Activated naive CD8-positive, alpha-beta T cell treated with anti-CD3 and anti-CD28 coated beads for 36 hours (primary cell): ENCODE data around the gene PDPK1. TPM values are rescaled to one million over a fixed set of nuclear protein-coding genes. Genes with fewer than 3 reads are reported as not detected.
"Not testable (repeated sequence)": the region's sequence is repeated elsewhere in the genome, so short reads cannot be mapped to it uniquely, and the experiment has no call there.

Experiments used
- DNase-seq: peaks from one replicate; pipeline ENCODE4 v3.0.0; 2021
- H3K27ac Mint-ChIP-seq: one replicate; pipeline ENCODE4 v1.8.0; 2022; ENCODE audit warnings: mild to moderate bottlenecking, moderate library complexity, mixed read lengths
- H3K27me3 Mint-ChIP-seq: one replicate; pipeline ENCODE4 v1.8.0; 2022; ENCODE audit warnings: mild to moderate bottlenecking, mixed read lengths
- H3K36me3 Mint-ChIP-seq: one replicate; pipeline ENCODE4 v1.8.0; 2021; ENCODE audit warnings: mild to moderate bottlenecking, mixed read lengths
- H3K4me1 Mint-ChIP-seq: one replicate; pipeline ENCODE4 v1.8.0; 2021; ENCODE audit warnings: mixed read lengths
- H3K4me3 Mint-ChIP-seq: one replicate; pipeline ENCODE4 v1.8.0; 2022; ENCODE audit warnings: mild to moderate bottlenecking, moderate library complexity, mixed read lengths
- H3K9me3 Mint-ChIP-seq: one replicate; pipeline ENCODE4 v1.8.0; 2022; ENCODE audit warnings: mixed read lengths
- total RNA-seq, 2 experiments: library from RNA; stranded (reverse); gene quantifications; one replicate each; pipeline ENCODE4 v1.2.3, GENCODE V29; 2021

The PDPK1 gene
- total RNA-seq, 2 experiments from 2014 or later, result 36.5 to 42.2 TPM

DNA sequence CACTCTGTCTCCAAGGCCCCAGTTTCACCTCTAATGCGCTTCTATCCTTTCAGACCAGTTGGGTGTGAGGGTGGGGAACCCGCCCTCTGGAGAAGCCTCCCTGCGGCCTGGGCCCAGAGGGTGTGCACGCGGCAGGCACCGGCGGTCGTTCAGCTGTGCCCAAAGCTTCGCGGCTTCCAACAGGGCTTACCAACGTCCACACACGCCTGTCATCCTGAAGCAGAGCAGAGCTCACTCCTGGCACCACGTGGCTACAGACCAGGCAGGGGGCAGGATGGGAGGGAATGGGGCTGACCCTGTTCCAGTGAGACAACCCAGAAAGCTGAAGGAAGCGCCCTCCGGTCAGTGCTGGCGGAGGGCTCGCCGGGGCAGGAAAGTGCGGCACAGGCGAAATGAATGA is 81.1 kb downstream of the PDPK1 start:
- DNase-seq, H3K27ac Mint-ChIP-seq, H3K4me3 Mint-ChIP-seq, H3K36me3 Mint-ChIP-seq, H3K9me3 Mint-ChIP-seq, H3K4me1 Mint-ChIP-seq, H3K27me3 Mint-ChIP-seq: not testable (repeated sequence)

DNA sequence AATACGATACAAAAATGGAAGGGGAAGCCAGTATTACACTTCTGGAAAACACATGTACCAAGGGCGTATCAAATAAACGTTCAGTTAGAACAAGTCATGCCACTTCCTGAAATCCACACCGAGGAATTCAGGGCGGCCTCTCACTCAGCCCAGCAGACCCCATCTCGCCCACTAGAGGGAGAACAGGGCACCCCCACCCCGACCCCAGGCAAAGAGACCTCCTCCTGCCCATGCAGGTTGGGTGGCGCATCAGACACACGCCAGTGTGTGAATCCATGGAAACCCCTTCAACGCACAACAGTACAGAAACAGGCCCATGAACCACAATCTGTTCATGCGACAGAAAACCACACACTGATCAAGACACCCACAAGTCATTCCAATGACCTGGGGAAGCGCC is 81.8 kb downstream of the PDPK1 start:
- not testable (repeated sequence) for H3K9me3 Mint-ChIP-seq

DNA sequence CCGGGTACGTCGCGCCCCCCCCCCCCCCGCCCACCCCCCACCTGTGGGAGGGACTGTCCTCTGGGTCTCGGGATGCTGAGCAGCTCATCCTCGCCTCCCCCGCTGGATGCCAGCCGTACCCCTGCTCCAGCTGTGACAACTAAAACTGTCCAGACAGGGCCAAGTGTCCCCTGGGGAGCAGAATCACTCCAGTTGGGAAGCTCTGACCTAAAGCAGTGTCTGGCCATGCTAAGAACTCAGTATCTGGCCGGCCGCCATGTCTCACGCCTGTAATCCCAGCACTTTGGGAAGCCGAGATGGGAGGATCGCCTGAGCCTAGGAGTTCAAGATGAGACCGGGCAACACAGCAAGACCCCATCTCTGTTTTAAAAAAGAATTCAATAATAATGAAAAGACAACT is 83.0 kb downstream of the PDPK1 start:
- not testable (repeated sequence) for H3K27ac Mint-ChIP-seq, H3K9me3 Mint-ChIP-seq, H3K36me3 Mint-ChIP-seq, DNase-seq, H3K4me3 Mint-ChIP-seq, H3K4me1 Mint-ChIP-seq, H3K27me3 Mint-ChIP-seq

More for the DNA sequence above, 81.8 kb downstream of the PDPK1 start:
- not testable (repeated sequence) for H3K4me3 Mint-ChIP-seq, H3K27me3 Mint-ChIP-seq, H3K36me3 Mint-ChIP-seq, H3K4me1 Mint-ChIP-seq, H3K27ac Mint-ChIP-seq
- peak; percentile 35 for DNase-seq

DNA sequence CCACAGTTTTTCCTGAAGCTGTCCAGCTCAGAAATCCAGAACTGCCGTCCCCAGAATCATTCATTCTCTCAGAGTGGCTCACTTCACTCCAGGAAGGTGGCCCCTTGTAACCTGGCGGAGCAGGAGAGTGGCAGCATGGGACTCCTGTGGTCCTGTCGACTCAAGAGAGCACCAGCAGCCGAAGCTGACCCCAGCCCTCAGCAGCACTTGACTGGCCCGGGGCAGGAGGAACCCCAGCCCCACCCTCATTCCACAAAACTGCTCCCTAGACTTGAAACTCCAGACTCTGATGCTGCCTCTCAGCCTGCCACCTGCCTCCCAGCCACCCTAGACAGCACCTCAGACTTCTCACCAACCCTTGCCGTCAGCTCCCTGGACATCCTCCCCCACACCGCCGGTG is 83.6 kb downstream of the PDPK1 start:
- not testable (repeated sequence) for H3K36me3 Mint-ChIP-seq, H3K4me1 Mint-ChIP-seq, H3K27me3 Mint-ChIP-seq, H3K9me3 Mint-ChIP-seq, H3K4me3 Mint-ChIP-seq, DNase-seq, H3K27ac Mint-ChIP-seq

DNA sequence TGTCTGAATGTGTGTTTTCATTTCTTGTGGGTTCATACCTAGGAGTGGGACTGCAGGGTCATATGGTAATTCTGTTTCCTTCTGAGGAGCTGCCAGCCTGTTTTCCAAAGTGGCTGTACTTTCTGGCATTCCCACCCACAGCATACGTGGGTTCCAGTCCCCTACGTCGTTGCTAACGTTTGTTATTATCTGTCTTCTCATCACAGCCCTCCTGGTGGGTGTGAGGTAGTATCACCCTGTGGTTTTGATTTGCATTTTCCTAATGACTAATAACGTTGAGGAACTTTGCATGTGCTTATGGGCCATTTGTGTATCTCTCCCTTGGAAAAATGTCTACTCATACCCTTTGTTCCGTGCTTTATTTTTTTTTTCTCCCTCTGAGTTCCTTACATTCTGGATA is 89.3 kb downstream of the PDPK1 start:
- H3K9me3 Mint-ChIP-seq, DNase-seq, H3K27me3 Mint-ChIP-seq, H3K36me3 Mint-ChIP-seq, H3K27ac Mint-ChIP-seq, H3K4me3 Mint-ChIP-seq, H3K4me1 Mint-ChIP-seq: not testable (repeated sequence)

DNA sequence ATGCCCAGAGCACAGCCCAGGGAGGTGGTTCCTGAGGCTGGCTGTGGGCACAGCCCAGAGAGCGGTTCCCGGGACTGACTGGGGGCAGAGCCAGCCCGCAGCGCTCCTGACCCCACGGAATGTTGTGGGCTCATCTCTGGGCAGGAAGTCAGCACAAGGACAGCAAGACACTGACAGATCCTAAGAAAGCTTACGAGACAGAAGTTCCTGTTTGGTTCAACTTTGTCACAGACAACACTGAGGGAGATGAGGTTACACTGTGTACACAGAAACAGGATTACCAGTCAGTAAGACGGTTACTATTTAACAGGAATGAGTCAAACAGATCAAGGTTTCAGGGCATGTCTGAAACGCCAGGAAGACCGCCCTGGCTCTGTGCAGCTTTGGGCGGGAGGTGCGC is 93.4 kb downstream of the PDPK1 start:
- not testable (repeated sequence) for H3K27ac Mint-ChIP-seq, H3K27me3 Mint-ChIP-seq, H3K4me3 Mint-ChIP-seq, H3K36me3 Mint-ChIP-seq, DNase-seq, H3K4me1 Mint-ChIP-seq, H3K9me3 Mint-ChIP-seq

DNA sequence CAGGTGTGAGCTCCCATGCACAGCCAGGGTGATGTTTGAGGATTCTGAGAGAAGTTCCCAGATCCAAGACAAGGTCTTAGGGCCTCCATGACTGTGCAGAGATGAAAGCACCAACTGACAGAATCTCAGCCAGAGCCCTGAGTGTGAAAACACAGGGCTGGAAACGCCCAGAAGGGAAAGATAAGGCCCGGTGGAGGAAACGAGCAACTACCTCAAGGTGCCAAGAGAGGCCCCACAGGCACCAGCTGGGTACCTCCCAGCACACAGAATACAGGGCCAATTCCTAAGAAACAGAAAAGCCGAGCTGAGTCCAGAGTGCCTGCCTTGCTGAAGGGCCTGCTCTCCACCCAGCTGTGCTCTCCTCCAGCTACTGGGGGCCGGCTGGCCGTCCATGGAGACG is 94.5 kb downstream of the PDPK1 start:
- not testable (repeated sequence) for H3K4me3 Mint-ChIP-seq, DNase-seq, H3K27ac Mint-ChIP-seq, H3K4me1 Mint-ChIP-seq, H3K36me3 Mint-ChIP-seq, H3K27me3 Mint-ChIP-seq, H3K9me3 Mint-ChIP-seq

DNA sequence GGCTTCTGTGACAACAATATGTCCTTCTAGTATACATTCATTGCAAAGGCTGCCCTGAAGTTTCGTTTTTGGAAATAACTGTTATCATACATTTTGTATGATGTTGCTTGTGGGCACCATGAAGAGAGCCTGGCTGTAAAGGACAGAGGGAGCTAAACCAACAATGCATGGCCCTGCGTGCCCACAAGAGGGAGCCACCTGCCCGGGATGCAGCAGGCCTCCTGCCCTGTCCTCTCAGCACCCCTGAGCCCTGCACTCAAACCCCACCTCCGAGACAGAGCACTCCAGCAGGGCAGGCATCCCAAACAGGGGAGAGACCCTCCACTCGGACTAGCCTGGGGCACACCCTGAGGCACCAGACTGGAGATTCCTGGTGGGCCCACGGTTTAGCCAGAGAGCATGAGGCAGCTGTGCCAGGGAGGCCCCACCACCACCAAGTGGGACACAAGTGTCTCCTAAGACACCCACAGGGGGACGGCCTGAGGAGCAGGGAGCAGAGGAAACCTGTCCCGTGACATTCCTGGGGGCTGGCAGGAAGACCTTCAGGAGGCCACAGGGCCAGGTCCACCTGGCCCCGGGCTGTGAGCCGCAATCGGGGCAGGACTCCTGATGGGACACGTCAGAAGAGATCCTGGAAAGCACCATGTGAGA is 101.4 kb downstream of the PDPK1 start:
- H3K27me3 Mint-ChIP-seq, H3K27ac Mint-ChIP-seq, H3K4me3 Mint-ChIP-seq, H3K4me1 Mint-ChIP-seq, H3K9me3 Mint-ChIP-seq, H3K36me3 Mint-ChIP-seq, DNase-seq: not testable (repeated sequence)

DNA sequence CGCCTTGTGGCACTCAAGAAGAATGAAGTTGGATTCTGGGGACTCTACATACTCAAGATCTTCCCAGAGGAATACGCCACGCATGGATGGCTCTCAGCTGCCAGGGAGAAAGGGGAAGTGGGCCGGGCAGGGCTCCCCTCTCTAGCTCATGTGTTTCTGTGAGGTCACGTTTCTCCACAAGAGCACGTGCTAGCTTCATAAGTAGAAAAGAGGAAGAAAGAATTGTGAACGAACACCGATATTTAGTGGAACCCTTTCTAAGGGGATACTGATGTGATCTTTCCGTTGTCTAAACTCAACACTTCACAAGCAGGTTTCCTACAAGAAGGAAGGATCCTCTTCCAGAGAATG is 101.9 kb downstream of the PDPK1 start:
- not testable (repeated sequence) for H3K9me3 Mint-ChIP-seq, H3K27me3 Mint-ChIP-seq, DNase-seq, H3K4me3 Mint-ChIP-seq, H3K27ac Mint-ChIP-seq, H3K36me3 Mint-ChIP-seq, H3K4me1 Mint-ChIP-seq

DNA sequence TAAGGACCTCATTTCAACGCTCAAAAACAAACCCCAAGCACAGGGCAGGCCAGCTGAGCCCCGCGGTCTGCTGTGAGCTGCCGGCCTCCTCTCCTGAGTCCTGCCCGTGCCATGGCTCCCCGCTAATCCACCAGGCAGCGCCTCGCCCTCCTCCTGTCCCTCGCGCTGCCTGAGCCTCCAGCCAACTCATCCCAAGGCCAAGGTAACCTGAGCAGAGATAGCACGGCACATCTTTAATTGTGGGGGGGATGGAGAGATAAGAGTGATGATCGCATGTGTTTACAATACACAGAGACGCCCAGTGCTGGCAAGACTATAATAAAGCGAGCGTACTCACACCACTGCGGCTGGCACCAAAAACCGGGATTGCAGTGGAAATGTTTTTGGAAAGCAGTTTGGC is 104.7 kb downstream of the PDPK1 start:
- DNase-seq, H3K27me3 Mint-ChIP-seq, H3K9me3 Mint-ChIP-seq, H3K4me3 Mint-ChIP-seq, H3K36me3 Mint-ChIP-seq, H3K4me1 Mint-ChIP-seq, H3K27ac Mint-ChIP-seq: not testable (repeated sequence)

DNA sequence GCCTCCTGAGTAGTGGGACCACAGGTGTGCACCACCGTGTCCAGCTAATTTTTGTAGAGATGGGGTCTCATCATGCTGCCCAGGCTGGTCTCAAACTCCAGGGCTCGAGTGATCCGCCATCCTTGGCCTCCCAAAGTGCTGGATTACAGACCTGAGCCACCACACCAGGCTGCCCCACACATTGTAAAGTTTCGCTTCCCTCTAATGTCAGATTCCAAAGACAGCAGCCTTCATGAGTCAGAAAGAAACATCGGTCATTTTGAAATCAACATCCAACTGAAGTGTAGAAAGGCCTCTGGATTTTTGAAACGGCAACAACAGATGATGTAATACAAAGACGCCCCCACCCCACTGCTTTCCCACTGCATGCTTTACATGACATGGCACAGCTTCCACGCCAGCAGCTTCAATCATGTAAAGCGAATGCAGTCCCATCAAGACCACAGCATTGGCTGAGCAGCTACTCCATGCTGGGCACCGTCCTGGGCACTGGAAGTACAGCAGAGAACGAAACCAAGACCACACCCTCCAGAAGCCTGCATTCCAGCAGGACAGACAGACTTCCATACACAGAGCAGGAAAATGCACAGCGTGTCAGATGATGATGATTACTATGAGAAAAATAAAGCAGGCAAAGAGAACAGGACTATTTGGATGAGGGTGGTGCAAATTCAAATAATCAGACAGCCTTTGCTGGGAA is 107.1 kb downstream of the PDPK1 start:
- not testable (repeated sequence) for H3K36me3 Mint-ChIP-seq, H3K4me1 Mint-ChIP-seq, H3K9me3 Mint-ChIP-seq, H3K27me3 Mint-ChIP-seq, H3K4me3 Mint-ChIP-seq, DNase-seq, H3K27ac Mint-ChIP-seq

DNA sequence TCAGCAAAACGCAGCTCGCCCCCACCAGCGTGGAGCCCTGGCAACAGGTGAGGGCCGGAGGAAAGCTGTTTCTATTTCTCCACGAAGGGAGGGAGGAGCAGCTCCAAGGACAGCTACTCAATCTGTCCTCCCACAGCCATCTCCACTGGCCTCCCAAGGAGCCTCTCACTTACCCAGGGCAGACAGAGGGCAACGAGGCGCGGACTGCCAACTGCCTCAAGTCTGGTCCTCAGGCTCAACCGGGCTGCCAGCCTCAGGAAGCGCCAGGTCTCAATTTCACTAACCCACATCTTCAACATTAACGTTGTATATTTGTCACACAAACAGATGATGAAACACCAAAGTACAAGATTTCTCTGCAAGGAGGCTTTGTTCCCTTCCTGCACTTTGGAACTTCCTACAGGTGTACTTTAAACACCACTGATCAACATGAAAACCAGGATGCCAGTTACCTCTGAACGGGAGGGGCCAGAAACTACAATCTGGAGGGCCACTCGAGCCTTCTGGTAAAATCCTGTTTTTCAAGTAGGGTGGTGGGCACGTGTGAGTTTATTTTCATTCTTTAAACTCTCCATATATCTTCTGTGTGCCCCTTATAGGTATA is 113.5 kb downstream of the PDPK1 start:
- H3K27ac Mint-ChIP-seq, H3K4me3 Mint-ChIP-seq, H3K36me3 Mint-ChIP-seq, H3K9me3 Mint-ChIP-seq, H3K4me1 Mint-ChIP-seq, H3K27me3 Mint-ChIP-seq, DNase-seq: not testable (repeated sequence)

Other genes with a start within 250 kb of the PDPK1 start
- gene ABCA3, start 197.3 kb upstream of the PDPK1 start, total RNA-seq, result 1 to 10 TPM; 3.5 to 4.0 TPM
- 10 to 100 TPM; 38.3 to 38.8 TPM for gene CCNF, start 108.6 kb upstream of the PDPK1 start, total RNA-seq
- 10 to 100 TPM; 24.0 to 26.5 TPM for gene TEDC2, start 77.9 kb upstream of the PDPK1 start, total RNA-seq
- not detected for gene NTN3, start 66.7 kb upstream of the PDPK1 start, total RNA-seq
- 10 to 100 TPM; 21.1 to 23.0 TPM for gene TBC1D24, start 62.9 kb upstream of the PDPK1 start, total RNA-seq
- gene ATP6V0C, start 24.1 kb upstream of the PDPK1 start, total RNA-seq, result 100 to 1,000 TPM; 124 to 125 TPM
- 10 to 100 TPM; 34.6 to 35.4 TPM for gene AMDHD2, start 17.6 kb upstream of the PDPK1 start, total RNA-seq
- gene CEMP1, start 6.6 kb upstream of the PDPK1 start, total RNA-seq, result not detected
- gene KCTD5, start 144.5 kb downstream of the PDPK1 start, total RNA-seq, result 10 to 100 TPM; 29.2 to 29.3 TPM
- gene PRSS27, start 182.2 kb downstream of the PDPK1 start, total RNA-seq, result 1 to 10 TPM; 1.9 to 2.0 TPM
- 100 to 1,000 TPM; 460 to 507 TPM for gene SRRM2, start 214.6 kb downstream of the PDPK1 start, total RNA-seq
- 100 to 1,000 TPM; 267 to 291 TPM for gene ELOB, start 239.3 kb downstream of the PDPK1 start, total RNA-seq
- gene PRSS33, start 249.5 kb downstream of the PDPK1 start, total RNA-seq, result under 1 TPM; 0.40 to 0.54 TPM